Measurements from ENCODE around the gene XXYLT1. TPM values are rescaled to one million over a fixed set of nuclear protein-coding genes. Genes with fewer than 3 reads are reported as not detected.

Gene XXYLT1
- total RNA-seq, 1 experiment from 2014 or later = 10.9 TPM

DNA sequence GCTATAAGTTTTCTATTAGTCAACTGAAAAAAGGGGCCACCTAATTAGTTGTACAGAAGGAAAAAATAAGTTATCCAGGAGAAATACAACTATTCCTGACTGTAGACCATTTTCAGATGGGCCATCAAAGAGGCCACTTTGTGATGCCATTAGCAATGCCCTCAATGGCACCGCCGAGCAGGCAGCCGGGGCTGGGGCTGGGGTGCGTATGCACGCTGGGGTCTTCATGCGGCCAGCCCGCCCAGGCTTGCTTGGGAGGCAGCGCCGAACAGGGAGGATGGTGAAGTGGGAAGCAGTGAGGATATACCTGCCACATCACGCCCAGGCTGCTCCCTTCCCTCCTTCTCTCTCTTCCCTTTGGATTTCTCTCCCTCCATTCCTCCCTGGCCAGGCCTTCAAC, 128.4 kb downstream of the XXYLT1 start:
- H3K9ac ChIP-seq (ENCODE audit: low read length) = no peak overlapping the region
- no peaks in the 10 kb centered on the region for H3K79me2 ChIP-seq (ENCODE audit: insufficient read depth, low read length)
- H2AFZ ChIP-seq (ENCODE audit: low read depth, low read length, poor library complexity, severe bottlenecking) = no peak overlapping the region
- DNase-seq (ENCODE audit: low read depth, low spot score) (no peak), ATAC-seq (no peak)
- POLR2A ChIA-PET = no interaction called here
- TF ChIP-seq POLR2A (IDR thresholded peaks at IDR 0.05; ENCODE audit: borderline replicate concordance, extremely low read depth, insufficient read depth, insufficient read length) (no peak), SIN3A (IDR thresholded peaks at IDR 0.05; ENCODE audit: low read depth) (no peak), SRF (IDR thresholded peaks at IDR 0.05; ENCODE audit: low read depth) (no peak), EZH2 (IDR thresholded peaks at IDR 0.05) (no peak), ZFX (IDR thresholded peaks at IDR 0.05) (no peak), EGR1 (IDR thresholded peaks at IDR 0.05; ENCODE audit: low read depth) (no peak), RAD21 (IDR thresholded peaks at IDR 0.05; ENCODE audit: low read depth) (no peak), EZH2phosphoT487 (IDR thresholded peaks at IDR 0.05; ENCODE audit: borderline replicate concordance) (no peak), YY1 (IDR thresholded peaks at IDR 0.05; ENCODE audit: extremely low read depth, insufficient replicate concordance, low read depth, low read length) (no peak), FOSL1 (IDR thresholded peaks at IDR 0.05; ENCODE audit: low read depth) (no peak), CBX3 (IDR thresholded peaks at IDR 0.05; ENCODE audit: low read depth) (no peak), SP1 (IDR thresholded peaks at IDR 0.05; ENCODE audit: low read depth) (no peak), JUND (IDR thresholded peaks at IDR 0.05) (no peak), TCF7L2 (IDR thresholded peaks at IDR 0.05; ENCODE audit: borderline replicate concordance, extremely low read depth, insufficient read depth, insufficient read length) (no peak)
- TF ChIP-seq, protein P1, sequence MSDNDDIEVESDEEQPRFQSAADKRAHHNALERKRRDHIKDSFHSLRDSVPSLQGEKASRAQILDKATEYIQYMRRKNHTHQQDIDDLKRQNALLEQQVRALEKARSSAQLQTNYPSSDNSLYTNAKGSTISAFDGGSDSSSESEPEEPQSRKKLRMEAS (IDR thresholded peaks at IDR 0.05) = no peak
- TF ChIP-seq, protein P2, sequence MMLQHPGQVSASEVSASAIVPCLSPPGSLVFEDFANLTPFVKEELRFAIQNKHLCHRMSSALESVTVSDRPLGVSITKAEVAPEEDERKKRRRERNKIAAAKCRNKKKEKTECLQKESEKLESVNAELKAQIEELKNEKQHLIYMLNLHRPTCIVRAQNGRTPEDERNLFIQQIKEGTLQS (IDR thresholded peaks at IDR 0.05) = no peak
- TF ChIP-seq, protein P3, sequence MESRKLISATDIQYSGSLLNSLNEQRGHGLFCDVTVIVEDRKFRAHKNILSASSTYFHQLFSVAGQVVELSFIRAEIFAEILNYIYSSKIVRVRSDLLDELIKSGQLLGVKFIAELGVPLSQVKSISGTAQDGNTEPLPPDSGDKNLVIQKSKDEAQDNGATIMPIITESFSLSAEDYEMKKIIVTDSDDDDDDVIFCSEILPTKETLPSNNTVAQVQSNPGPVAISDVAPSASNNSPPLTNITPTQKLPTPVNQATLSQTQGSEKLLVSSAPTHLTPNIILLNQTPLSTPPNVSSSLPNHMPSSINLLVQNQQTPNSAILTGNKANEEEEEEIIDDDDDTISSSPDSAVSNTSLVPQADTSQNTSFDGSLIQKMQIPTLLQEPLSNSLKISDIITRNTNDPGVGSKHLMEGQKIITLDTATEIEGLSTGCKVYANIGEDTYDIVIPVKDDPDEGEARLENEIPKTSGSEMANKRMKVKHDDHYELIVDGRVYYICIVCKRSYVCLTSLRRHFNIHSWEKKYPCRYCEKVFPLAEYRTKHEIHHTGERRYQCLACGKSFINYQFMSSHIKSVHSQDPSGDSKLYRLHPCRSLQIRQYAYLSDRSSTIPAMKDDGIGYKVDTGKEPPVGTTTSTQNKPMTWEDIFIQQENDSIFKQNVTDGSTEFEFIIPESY (IDR thresholded peaks at IDR 0.05; ENCODE audit: extremely low read depth, insufficient replicate concordance, low read length) = no peak
- TF ChIP-seq, protein P4, sequence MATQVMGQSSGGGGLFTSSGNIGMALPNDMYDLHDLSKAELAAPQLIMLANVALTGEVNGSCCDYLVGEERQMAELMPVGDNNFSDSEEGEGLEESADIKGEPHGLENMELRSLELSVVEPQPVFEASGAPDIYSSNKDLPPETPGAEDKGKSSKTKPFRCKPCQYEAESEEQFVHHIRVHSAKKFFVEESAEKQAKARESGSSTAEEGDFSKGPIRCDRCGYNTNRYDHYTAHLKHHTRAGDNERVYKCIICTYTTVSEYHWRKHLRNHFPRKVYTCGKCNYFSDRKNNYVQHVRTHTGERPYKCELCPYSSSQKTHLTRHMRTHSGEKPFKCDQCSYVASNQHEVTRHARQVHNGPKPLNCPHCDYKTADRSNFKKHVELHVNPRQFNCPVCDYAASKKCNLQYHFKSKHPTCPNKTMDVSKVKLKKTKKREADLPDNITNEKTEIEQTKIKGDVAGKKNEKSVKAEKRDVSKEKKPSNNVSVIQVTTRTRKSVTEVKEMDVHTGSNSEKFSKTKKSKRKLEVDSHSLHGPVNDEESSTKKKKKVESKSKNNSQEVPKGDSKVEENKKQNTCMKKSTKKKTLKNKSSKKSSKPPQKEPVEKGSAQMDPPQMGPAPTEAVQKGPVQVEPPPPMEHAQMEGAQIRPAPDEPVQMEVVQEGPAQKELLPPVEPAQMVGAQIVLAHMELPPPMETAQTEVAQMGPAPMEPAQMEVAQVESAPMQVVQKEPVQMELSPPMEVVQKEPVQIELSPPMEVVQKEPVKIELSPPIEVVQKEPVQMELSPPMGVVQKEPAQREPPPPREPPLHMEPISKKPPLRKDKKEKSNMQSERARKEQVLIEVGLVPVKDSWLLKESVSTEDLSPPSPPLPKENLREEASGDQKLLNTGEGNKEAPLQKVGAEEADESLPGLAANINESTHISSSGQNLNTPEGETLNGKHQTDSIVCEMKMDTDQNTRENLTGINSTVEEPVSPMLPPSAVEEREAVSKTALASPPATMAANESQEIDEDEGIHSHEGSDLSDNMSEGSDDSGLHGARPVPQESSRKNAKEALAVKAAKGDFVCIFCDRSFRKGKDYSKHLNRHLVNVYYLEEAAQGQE (IDR thresholded peaks at IDR 0.05; ENCODE audit: low read depth) = no peak
- TF ChIP-seq, protein P5, sequence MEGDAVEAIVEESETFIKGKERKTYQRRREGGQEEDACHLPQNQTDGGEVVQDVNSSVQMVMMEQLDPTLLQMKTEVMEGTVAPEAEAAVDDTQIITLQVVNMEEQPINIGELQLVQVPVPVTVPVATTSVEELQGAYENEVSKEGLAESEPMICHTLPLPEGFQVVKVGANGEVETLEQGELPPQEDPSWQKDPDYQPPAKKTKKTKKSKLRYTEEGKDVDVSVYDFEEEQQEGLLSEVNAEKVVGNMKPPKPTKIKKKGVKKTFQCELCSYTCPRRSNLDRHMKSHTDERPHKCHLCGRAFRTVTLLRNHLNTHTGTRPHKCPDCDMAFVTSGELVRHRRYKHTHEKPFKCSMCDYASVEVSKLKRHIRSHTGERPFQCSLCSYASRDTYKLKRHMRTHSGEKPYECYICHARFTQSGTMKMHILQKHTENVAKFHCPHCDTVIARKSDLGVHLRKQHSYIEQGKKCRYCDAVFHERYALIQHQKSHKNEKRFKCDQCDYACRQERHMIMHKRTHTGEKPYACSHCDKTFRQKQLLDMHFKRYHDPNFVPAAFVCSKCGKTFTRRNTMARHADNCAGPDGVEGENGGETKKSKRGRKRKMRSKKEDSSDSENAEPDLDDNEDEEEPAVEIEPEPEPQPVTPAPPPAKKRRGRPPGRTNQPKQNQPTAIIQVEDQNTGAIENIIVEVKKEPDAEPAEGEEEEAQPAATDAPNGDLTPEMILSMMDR (IDR thresholded peaks at IDR 0.05 in 2 of 3, conservative IDR thresholded peaks at IDR 0.05 in 1 of 3; ENCODE audit: borderline replicate concordance in 1 of 3, insufficient read depth in 1 of 3, low read depth in 2 of 3, low read length in 2 of 3) = no peak
- CTCF ChIA-PET = no interaction called here
- intact Hi-C loops (cut with micrococcal nuclease) = no loop called here
- H3K27ac ChIP-seq (ENCODE audit: low read depth, low read length) = no peak overlapping the region
- H3K36me3 ChIP-seq (ENCODE audit: control insufficient read depth in 1 of 2, insufficient read depth in 2 of 2, low read length in 2 of 2) = no peaks in the 10 kb centered on the region
- no peaks in the 10 kb centered on the region for H3K27me3 ChIP-seq (ENCODE audit: insufficient read depth, low read length)
- RAD21 ChIA-PET (ENCODE audit: low non-redundant PET in 1 of 2, low total read pairs in 2 of 2, uncharacterized antibody in 2 of 2, unreplicated experiment in 2 of 2) = no interaction called here
- H4K20me1 ChIP-seq (ENCODE audit: insufficient read depth) = no peaks in the 10 kb centered on the region
- no TSS peak for BruUV-seq (replicated peaks)
- H3K4me2 ChIP-seq (ENCODE audit: low read length) = no peak overlapping the region
- no peaks in the 10 kb centered on the region for H3K9me2 ChIP-seq (ENCODE audit: insufficient read depth)
- H3K9me3 ChIP-seq (ENCODE audit: control insufficient read depth in 1 of 2, insufficient read depth in 1 of 2, low read depth in 1 of 2, low read length in 2 of 2) = peaks cover 0 to 8% of the 10 kb centered on the region in 2 experiments; a peak in 1 of 4 replicates
- H3K4me3 ChIP-seq (replicated peaks in 1 of 2; ENCODE audit: low read depth in 1 of 2, low read length in 2 of 2) = no peak overlapping the region
- peaks cover 0 to 8% of the 10 kb centered on the region in 2 experiments; a peak in 1 of 4 replicates for H3K4me1 ChIP-seq (ENCODE audit: control insufficient read depth in 1 of 2, insufficient read depth in 2 of 2, low read length in 2 of 2)

Data from HCT116 (cell line).